Left ventricle myocardium superior (tissue), 1 donor: ENCODE data around the gene SMC1B. TPM values are rescaled to one million over a fixed set of nuclear protein-coding genes. Genes with fewer than 3 reads are reported as not detected.
"Not testable (repeated sequence)": the region's sequence is repeated elsewhere in the genome, so short reads cannot be mapped to it uniquely, and the experiment has no call there.

ENCODE experiments used
- ATAC-seq: fragments of 200-7000 bp; cut with Tn5 transposase; one replicate; pipeline ENCODE4 v1.9.1; 2020; ENCODE audit warnings: mild to moderate bottlenecking, moderate library complexity
- DNase-seq: peaks from one replicate; pipeline ENCODE4 v3.0.0-alpha.2; 2020
- intact Hi-C: fragments of 100-400 bp; cut with micrococcal nuclease; formaldehyde crosslinking; loops from one replicate; pipeline ENCODE4 v1.11.0; 2022
- total RNA-seq: library from RNA; stranded (reverse); fragmentation: NEBNext Ultra II Directional; extraction: Animal tissue kit (Norgen Biotek cat#: 25700); gene quantifications from one replicate; pipeline ENCODE4 v1.2.1, GENCODE V29; 2021
- donor health status: DM: no; HTN: yes; CAD: no; lungs with severe emphysema.

The SMC1B gene
- total RNA-seq, 1 donor from 2014 or later, result not detected

DNA sequence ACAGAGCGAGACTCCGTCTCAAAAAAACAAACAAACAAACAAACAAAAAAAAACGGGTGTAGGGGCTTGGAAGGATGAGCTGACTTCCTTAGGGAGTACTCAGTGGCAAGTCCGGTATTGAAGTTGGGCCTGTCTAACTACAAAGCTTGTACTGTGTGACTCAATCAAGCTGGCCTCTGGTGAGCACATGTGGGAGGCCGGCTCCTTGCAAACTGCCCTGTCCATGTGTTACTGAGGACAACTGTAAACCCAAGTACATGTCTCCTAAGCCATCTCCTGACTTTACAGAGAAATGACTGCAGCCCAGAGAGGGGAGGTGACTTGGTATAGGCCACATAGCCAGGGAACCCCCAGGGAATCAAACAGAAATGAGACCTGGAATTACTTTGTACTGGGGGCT, 11.7 kb upstream of the SMC1B start:
- DNase-seq (no peak), ATAC-seq (no peak)
- intact Hi-C loops, result no loop called here

GRCh38 chr22:45424241-45424731, 10.9 kb upstream of the SMC1B start:
- intact Hi-C loops, result no loop called here
- ATAC-seq (peak; percentile 66), DNase-seq (no peak)

- DNase-seq (no peak), ATAC-seq (no peak)
- intact Hi-C loops, result no loop called here
Measured at GRCh38 chr22:45423524-45423923, 10.1 kb upstream of the SMC1B start.

DNA sequence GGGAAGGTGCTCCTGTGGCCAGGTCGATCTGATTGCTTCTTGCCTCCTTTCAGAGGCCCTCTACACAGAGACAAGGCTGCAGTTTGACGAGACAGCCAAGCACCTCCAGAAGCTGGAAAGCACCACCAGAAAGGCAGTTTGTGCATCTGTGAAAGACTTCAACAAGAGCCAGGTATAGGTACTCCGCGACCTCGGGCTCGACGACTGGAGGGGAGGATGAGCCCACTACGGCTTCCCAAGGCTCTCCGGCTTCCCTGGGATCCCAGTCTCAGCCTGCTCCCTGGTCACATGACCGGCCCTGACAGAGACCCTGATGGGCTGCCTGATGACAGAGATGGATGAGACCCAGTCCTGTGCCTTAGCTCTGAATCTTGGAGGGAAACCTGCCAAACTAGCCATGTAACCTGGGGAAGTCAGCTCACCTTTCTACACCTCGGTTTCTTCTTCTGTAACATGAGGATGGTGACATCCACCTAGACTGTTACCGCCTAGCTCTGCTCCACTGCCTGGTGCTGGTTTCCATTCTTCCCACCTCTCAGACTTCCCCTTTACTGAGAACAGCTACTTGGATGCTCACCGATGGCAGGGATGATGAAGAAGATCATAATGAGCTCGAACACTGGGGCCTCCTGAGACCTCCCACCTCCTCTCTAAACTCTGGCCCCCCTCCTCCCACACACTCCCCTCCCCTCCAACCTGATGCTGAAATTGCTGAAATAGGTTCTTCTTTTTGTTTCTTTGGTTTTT, 9.0 kb upstream of the SMC1B start:
- DNase-seq (no peak), ATAC-seq (no peak)
- intact Hi-C loops, result no loop called here

DNA sequence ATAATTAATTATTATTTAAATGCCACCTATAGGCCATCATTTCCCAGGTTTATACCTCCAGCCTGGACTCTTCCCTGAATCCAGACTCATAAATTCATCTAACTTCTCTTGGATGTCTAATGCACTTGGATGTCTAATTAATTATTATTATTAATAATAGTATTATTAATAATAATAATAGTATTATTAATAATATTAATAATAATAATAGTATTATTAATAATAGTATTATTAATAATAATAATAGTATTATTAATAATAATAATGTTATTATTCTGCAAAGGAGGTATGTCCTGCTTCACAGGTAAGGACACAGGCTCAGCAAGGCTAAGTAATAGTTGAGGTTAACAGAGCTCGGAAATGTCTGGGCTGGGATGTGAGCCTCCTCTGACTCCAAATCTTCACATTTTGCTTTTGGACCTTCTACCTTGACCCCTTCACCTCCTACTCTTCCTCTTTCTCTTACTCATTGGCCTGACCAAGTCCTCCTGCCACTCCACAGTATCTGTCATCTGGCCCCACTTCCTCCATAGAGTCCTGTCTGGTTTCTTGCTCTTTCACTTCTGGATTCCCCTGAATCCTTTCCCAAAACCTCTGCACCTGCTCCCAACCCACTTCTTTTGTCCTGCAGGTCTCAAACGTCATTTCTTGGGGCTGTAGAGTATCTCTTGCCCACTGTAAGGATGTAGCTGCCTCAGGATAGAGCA, 8.1 kb upstream of the SMC1B start:
- ATAC-seq (no peak), DNase-seq (no peak)
- intact Hi-C loops, result no loop called here

GRCh38 chr22:45420539-45420938, 7.1 kb upstream of the SMC1B start:
- ATAC-seq (no peak), DNase-seq (no peak)
- intact Hi-C loops, result no loop called here

DNA sequence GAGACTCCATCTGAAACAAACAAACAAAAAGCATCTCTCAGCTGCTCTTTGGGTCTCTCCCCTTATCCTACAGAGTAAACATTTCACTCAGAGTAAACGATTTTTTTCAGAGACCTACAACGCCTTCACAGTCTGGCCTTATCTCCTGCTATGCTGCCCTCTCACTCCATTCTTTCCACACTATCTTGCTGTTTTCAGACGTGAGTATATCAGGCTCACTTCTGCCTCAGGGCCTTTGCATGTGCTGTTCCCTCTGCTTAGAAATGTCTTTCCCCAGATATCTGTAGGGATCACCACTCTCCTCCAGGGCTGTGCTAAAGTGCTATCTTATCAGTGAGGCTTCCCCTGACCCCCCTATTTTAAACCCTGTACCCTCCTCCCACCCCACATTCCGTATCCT, 6.6 kb upstream of the SMC1B start:
- DNase-seq (no peak), ATAC-seq (no peak)
- intact Hi-C loops, result no loop called here

DNA sequence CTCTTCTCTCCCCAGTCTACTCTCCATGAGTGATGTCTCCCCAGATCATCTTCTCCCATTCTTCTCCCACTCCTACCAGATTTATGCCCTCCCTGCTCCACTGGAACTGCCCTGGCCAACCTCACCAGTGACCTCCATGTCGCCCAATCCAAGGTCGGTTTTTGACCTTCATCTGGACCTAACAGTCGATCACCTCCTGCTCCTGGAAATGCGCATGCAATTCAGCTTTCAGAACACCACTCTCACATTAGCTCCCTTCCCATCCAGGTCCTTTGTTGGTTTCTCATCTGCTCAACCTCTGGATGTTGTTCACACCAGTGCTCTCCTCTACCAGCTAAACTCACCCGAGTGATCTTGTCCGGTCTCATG, 5.4 kb upstream of the SMC1B start:
- DNase-seq, result no peak
- ATAC-seq, result no peak
- intact Hi-C loops, result no loop called here

- intact Hi-C loops, result no loop called here
- ATAC-seq (no peak), DNase-seq (no peak)
Measured at GRCh38 chr22:45418056-45418769, 4.8 kb upstream of the SMC1B start.

DNA sequence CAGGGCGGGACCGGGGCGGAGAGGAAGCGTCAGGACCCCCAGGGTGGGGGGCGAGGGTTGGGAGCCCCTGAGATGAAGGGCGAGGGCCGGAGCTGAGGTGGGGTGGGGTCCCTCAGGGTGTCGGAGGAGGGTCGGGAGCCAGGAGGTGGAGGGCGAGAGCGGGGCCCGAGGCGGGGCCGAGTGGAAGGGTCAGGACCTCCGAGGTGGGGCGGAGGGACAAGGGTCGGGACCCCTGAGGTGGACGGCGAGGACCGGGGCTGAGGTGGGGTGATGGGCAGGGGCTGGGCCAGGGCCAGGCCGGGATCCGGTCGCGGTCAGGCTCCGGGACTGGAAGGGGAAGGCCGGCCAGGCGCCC, 409 bp downstream of the SMC1B start:
- intact Hi-C loops, result no loop called here
- no peak for DNase-seq
- no peak for ATAC-seq

- no peak for ATAC-seq
- intact Hi-C loops, result no loop called here
- no peak for DNase-seq
Measured at GRCh38 chr22:45407793-45408192, 5.6 kb downstream of the SMC1B start.

- intact Hi-C loops, result no loop called here
- ATAC-seq (no peak), DNase-seq (no peak)
Measured at GRCh38 chr22:45402466-45402985, 10.9 kb downstream of the SMC1B start.

DNA sequence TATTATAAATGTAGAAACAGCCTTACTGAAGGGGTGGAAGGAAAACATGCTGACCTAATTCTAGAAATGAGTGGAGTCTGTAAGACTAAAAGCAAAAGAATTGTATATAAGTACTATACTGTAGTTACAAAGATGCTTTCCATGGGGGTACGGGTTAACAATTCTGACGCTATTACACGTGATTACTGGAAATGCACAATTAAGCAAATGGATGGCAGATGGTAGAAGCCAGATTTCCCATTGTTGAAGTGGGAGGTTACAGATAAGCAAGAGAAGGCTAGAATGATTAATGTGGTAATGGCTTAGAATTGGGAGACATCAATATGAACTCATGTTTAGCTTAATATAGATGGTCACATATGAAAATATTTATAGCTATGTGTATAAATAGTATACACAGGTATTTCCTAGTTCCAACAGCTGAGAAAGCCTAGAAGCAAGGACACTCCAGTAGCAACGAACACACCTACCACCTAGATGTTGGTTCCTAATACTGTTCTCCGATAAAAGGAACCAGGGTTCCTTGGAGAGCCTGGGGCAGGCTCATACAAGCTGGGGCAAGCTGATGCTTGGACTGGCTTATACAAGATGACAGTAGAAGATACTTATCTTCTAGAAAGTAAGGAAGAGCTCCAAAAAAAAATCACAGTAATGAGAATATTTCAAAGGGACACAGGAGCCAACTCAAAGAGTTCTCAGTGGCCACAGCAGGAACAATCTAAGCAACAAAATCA, 13.5 kb downstream of the SMC1B start:
- intact Hi-C loops, result no loop called here
- ATAC-seq, result no peak
- no peak for DNase-seq

DNA sequence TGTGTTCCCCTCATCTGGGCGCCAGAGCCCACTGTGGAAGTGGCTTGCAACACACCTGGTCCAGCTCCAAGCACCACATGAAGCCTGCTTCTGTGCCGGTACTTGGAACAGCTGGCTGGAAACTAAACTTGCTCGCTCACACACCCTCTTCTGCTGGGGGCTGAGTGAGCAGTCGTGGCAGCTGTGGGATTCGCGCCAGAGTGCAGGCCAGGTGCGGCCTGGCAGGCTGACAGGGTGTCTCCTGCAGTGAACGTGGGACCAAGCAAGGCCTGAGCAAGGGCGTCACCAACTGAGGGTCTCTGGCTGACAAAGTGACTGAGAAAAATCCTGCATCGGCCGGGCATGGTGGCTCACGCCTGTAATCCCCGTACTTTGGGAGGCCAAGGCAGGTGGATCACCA, 15.2 kb downstream of the SMC1B start:
- intact Hi-C loops, result no loop called here
- ATAC-seq (no peak), DNase-seq (no peak)

DNA sequence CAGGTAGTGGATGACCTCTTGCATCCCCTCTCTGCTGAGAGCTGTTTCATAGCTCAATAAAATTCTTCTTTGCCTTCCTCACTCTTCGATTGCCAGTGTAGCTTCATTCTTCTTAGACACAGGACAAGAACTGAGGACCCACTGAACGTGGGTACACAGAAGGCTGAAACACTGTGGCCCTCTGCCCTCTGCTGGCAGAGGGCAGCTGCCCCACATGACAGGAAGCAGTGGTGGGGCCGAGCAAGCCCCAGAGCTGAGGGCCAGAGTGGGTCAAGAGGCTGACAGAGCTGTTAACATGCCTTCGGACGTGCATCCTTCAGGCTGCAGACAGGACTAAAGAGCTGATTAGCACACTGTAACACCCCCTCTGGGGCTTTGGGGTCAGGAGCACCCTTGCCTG, 15.6 kb downstream of the SMC1B start:
- intact Hi-C loops, result no loop called here
- ATAC-seq (no peak), DNase-seq (no peak)

- intact Hi-C loops, result no loop called here
- ATAC-seq, result no peak
- DNase-seq, result no peak
Measured at GRCh38 chr22:45389546-45389945, 23.9 kb downstream of the SMC1B start.

DNA sequence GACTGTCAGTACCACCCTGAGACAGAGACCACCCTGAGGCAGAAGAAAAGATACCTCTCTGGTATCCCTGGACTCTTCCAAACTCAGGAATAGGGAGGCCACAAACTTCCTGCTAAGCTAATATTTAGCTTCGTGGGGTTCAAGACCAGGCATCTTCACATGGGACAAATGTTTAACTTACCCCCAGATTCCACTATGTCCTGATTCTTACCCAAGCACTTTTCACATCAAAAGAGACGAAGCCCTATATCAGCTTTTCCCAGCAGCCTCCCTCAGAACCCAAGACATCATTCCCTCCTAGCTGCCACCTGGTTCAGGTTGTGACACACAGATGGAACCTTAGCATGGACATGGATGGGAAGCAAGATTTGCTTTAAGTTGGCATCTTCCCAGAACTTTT, 32.1 kb downstream of the SMC1B start:
- DNase-seq, result no peak
- ATAC-seq, result no peak
- intact Hi-C loops, result no loop called here

DNA sequence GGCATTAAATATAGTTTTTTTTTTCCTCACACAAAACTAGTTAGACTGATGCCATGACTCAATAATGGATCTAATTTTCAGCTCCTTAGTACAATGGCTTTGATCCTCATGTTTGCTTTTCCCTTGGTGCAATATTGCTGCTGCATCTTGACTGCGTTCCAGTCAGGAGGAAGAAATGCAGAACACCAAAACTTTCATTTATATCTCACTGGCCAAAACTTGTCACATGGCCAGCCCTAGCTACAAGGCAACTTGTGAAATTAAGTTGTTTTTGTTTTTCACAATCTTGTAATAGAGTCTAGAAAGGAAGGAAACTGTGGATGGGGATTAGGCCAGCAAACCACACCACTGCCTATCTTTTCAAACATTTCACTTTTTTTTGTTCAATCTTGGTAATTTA, 36.7 kb downstream of the SMC1B start:
- ATAC-seq (no peak), DNase-seq (peak; percentile 46)
- intact Hi-C loops, result no loop called here

GRCh38 chr22:45376009-45376408, 37.4 kb downstream of the SMC1B start:
- intact Hi-C loops, result no loop called here

GRCh38 chr22:45373592-45373991, 39.8 kb downstream of the SMC1B start:
- ATAC-seq, intact Hi-C loops, DNase-seq: not testable (repeated sequence)

More at GRCh38 chr22:45376009-45376408, 37.4 kb downstream of the SMC1B start:
- DNase-seq (no peak), ATAC-seq (no peak)
